NCI-H2107 treated with DMSO at 0.1 percent for 48 hours (cell line): ENCODE data around the gene DNAH1.

Source experiments
- DNase-seq: peaks from one replicate; lab custom pipeline; 2025; ENCODE audit not compliant: unreplicated experiment; lab: John Stamatoyannopoulos, UW

Gene DNAH1

GRCh38 chr3:52385157-52385556, 69.0 kb downstream of the DNAH1 start:
- DNase-seq: no peak

- DNase-seq: no peak
These were observed 71.4 kb downstream of the DNAH1 start for GRCh38 chr3:52387481-52387880.

- no peak for DNase-seq
These were observed 72.3 kb downstream of the DNAH1 start for GRCh38 chr3:52388348-52388821.

GRCh38 chr3:52388933-52389332, 72.8 kb downstream of the DNAH1 start:
- DNase-seq: no peak

- no peak for DNase-seq
These were observed 75.0 kb downstream of the DNAH1 start for GRCh38 chr3:52391096-52391495.

GRCh38 chr3:52392216-52392930, 76.3 kb downstream of the DNAH1 start:
- DNase-seq: no peak

GRCh38 chr3:52393131-52393807, 77.2 kb downstream of the DNAH1 start:
- DNase-seq: no peak

GRCh38 chr3:52393959-52394670, 78.0 kb downstream of the DNAH1 start:
- no peak for DNase-seq

- DNase-seq: no peak
These were observed 78.8 kb downstream of the DNAH1 start for GRCh38 chr3:52394751-52395502.

- DNase-seq: no peak
These were observed 79.4 kb downstream of the DNAH1 start for GRCh38 chr3:52395503-52395865.

GRCh38 chr3:52396011-52396906, 80.1 kb downstream of the DNAH1 start:
- DNase-seq: no peak

- DNase-seq: no peak
These were observed 80.9 kb downstream of the DNAH1 start for GRCh38 chr3:52396907-52397591.

- no peak for DNase-seq
These were observed 81.7 kb downstream of the DNAH1 start for GRCh38 chr3:52397676-52398399.

GRCh38 chr3:52398670-52399081, 82.6 kb downstream of the DNAH1 start:
- no peak for DNase-seq

- no peak for DNase-seq
These were observed 83.0 kb downstream of the DNAH1 start for GRCh38 chr3:52399131-52399530.

GRCh38 chr3:52399593-52399992, 83.5 kb downstream of the DNAH1 start:
- DNase-seq: no peak

GRCh38 chr3:52400275-52400793, 84.2 kb downstream of the DNAH1 start:
- DNase-seq: no peak

- no peak for DNase-seq
These were observed 84.9 kb downstream of the DNAH1 start for GRCh38 chr3:52401021-52401420.

- DNase-seq: no peak
These were observed 85.4 kb downstream of the DNAH1 start for GRCh38 chr3:52401551-52401950.
